ENCODE data around the gene KCNJ10. TPM values are rescaled to one million over a fixed set of nuclear protein-coding genes. Genes with fewer than 3 reads are reported as not detected.

KCNJ10 gene
- not detected in 2 replicates for total RNA-seq

GRCh38 chr1:160069460-160070231 is at the start of gene KCNJ10:
Gene KCNJ10 (minus strand): TSS chr1:160070160. CDS start chr1:160042532, 27,628 bp downstream.

GRCh38 chr1:160115545-160116282 is 45.8 kb upstream of the KCNJ10 start, which contains the start of gene ATP1A2:
Gene ATP1A2 (plus strand): TSS chr1:160115759. CDS start chr1:160115862, 103 bp downstream.

GRCh38 chr1:160097911-160098851 is 28.2 kb upstream of the KCNJ10 start, which contains the start of gene IGSF8:
Gene IGSF8 (minus strand): TSS chr1:160098619. CDS start chr1:160098472, 147 bp downstream.

GRCh38 chr1:160081261-160081936 is 11.4 kb upstream of the KCNJ10 start, which contains the start of gene KCNJ9:
Gene KCNJ9 (plus strand): TSS chr1:160081538. CDS start chr1:160084031, 2,493 bp downstream.

GRCh38 chr1:160031365-160032164 is 38.4 kb downstream of the KCNJ10 start, which contains the start of gene PIGM:
Gene PIGM (minus strand): TSS chr1:160031990. CDS start chr1:160031739, 251 bp downstream.

GRCh38 chr1:159953536-159954515 is 116.1 kb downstream of the KCNJ10 start, which contains the start of gene SLAMF9:
Gene SLAMF9 (minus strand): TSS chr1:159954237. CDS start chr1:159954137, 100 bp downstream.

Other genes with a start within 250 kb of the KCNJ10 start
- 0.72 TPM in 1 of 2 replicates, not detected in the other for gene SLAMF8, start 243.3 kb downstream of the KCNJ10 start, total RNA-seq
- 0.22 and 0.43 TPM in 2 replicates for gene VSIG8, start 207.5 kb downstream of the KCNJ10 start, total RNA-seq
- gene CFAP45, start 170.0 kb downstream of the KCNJ10 start, total RNA-seq, result 0.44 and 1.3 TPM in 2 replicates
- gene TAGLN2, start 144.7 kb downstream of the KCNJ10 start, total RNA-seq, result 228 and 615 TPM in 2 replicates
- not detected in 2 replicates for gene IGSF9, start 124.5 kb downstream of the KCNJ10 start, total RNA-seq
- gene SLAMF9, start 115.9 kb downstream of the KCNJ10 start, total RNA-seq, result not detected in 2 replicates
- 3.7 and 7.2 TPM in 2 replicates for gene PIGM, start 38.2 kb downstream of the KCNJ10 start, total RNA-seq
- not detected in 2 replicates for gene KCNJ9, start 11.4 kb upstream of the KCNJ10 start, total RNA-seq
- 18.6 and 24.9 TPM in 2 replicates for gene IGSF8, start 28.5 kb upstream of the KCNJ10 start, total RNA-seq
- gene ATP1A2, start 45.6 kb upstream of the KCNJ10 start, total RNA-seq, result under 0.01 TPM in 1 of 2 replicates, not detected in the other
- not detected in 2 replicates for gene ATP1A4, start 81.4 kb upstream of the KCNJ10 start, total RNA-seq
- 0.14 TPM in 1 of 2 replicates, not detected in the other for gene CASQ1, start 120.4 kb upstream of the KCNJ10 start, total RNA-seq
- 133 and 148 TPM in 2 replicates for gene PEA15, start 135.2 kb upstream of the KCNJ10 start, total RNA-seq
- gene DCAF8, start 192.4 kb upstream of the KCNJ10 start, total RNA-seq, result 76.8 and 76.9 TPM in 2 replicates
- 24.9 and 48.8 TPM in 2 replicates for gene PEX19, start 215.0 kb upstream of the KCNJ10 start, total RNA-seq

Data from placental pericyte (primary cell).